GM23338 (cell line): ENCODE data around the gene MTARC2. TPM values are rescaled to one million over a fixed set of nuclear protein-coding genes. Genes with fewer than 3 reads are reported as not detected.

Experiments
- ATAC-seq: fragments of 200-7000 bp; cut with Tn5 transposase; 3 replicates; pipeline ENCODE4 v1.9.1; 2020
- DNase-seq: peaks from one replicate; pipeline ENCODE4 v3.0.0-alpha.2; 2015; ENCODE audit warnings: low spot score
- H2AFZ ChIP-seq: fragments of 200-600 bp; sonication (generic); 2 replicates; pipeline ENCODE4 v1.8.0; 2016; ENCODE audit warnings: antibody characterized with exemption, mild to moderate bottlenecking, moderate library complexity
- H3F3A ChIP-seq: fragments of 200-600 bp; sonication (generic); replicated peaks from 2 replicates; pipeline ENCODE4 v1.8.0; 2017; ENCODE audit warnings: antibody characterized with exemption, mixed run types, low read depth
- H3K27ac ChIP-seq: fragments of 200-600 bp; sonication (generic); 2 replicates; pipeline ENCODE4 v1.6.1; 2016; ENCODE audit warnings: low read depth
- H3K27me3 ChIP-seq: fragments of 200-600 bp; sonication (generic); 2 replicates; pipeline ENCODE4 v1.8.0; 2016; ENCODE audit warnings: mild to moderate bottlenecking, mixed run types, moderate library complexity; ENCODE audit not compliant: insufficient read depth
- H3K36me3 ChIP-seq: fragments of 200-600 bp; sonication (generic); 2 replicates; pipeline ENCODE4 v1.8.0; 2016; ENCODE audit warnings: mild to moderate bottlenecking; ENCODE audit not compliant: insufficient read depth
- H3K4me1 ChIP-seq: fragments of 200-600 bp; sonication (generic); 2 replicates; pipeline ENCODE4 v1.8.0; 2016; ENCODE audit warnings: mild to moderate bottlenecking, moderate library complexity; ENCODE audit not compliant: insufficient read depth
- H3K4me2 ChIP-seq: fragments of 200-600 bp; sonication (generic); 2 replicates; pipeline ENCODE4 v1.7.1; 2017; ENCODE audit warnings: mixed run types
- H3K4me3 ChIP-seq: fragments of 200-600 bp; sonication (generic); 2 replicates; pipeline ENCODE4 v1.6.1; 2016; ENCODE audit warnings: mixed run types
- H3K79me2 ChIP-seq: fragments of 200-600 bp; sonication (generic); replicated peaks from 2 replicates; pipeline ENCODE4 v1.8.0; 2017; ENCODE audit warnings: mild to moderate bottlenecking; ENCODE audit not compliant: insufficient read depth
- H3K9me2 ChIP-seq: fragments of 200-600 bp; sonication (generic); 2 replicates; pipeline ENCODE4 v1.8.0; 2017; ENCODE audit not compliant: insufficient read depth
- H4K20me1 ChIP-seq: fragments of 200-600 bp; sonication (generic); replicated peaks from 2 replicates; pipeline ENCODE4 v1.8.0; 2017; ENCODE audit warnings: mild to moderate bottlenecking; ENCODE audit not compliant: insufficient read depth
- H3K27ac Mint-ChIP-seq: 2 replicates; pipeline ENCODE4 v1.8.0; 2020; ENCODE audit warnings: inconsistent platforms, mild to moderate bottlenecking, moderate library complexity, mixed read lengths
- H3K27me3 Mint-ChIP-seq: 3 replicates; pipeline ENCODE4 v1.8.0; 2022; ENCODE audit warnings: low read depth, mild to moderate bottlenecking, moderate library complexity, mixed read lengths, inconsistent platforms; ENCODE audit not compliant: insufficient read depth, poor library complexity
- H3K36me3 Mint-ChIP-seq: 3 replicates; pipeline ENCODE4 v1.8.0; 2021; ENCODE audit warnings: low read depth, mild to moderate bottlenecking, inconsistent platforms, moderate library complexity, mixed read lengths
- H3K4me1 Mint-ChIP-seq: 3 replicates; pipeline ENCODE4 v1.8.0; 2020; ENCODE audit warnings: mild to moderate bottlenecking, inconsistent platforms, mixed read lengths
- H3K4me3 Mint-ChIP-seq: 3 replicates; pipeline ENCODE4 v1.8.0; 2021; ENCODE audit warnings: moderate library complexity, mild to moderate bottlenecking, inconsistent platforms, mixed read lengths
- H3K9me3 Mint-ChIP-seq: 3 replicates; pipeline ENCODE4 v1.8.0; 2020; ENCODE audit warnings: moderate library complexity, mild to moderate bottlenecking, inconsistent platforms, mixed read lengths
- EZH2 ChIP-seq: fragments of 200-600 bp; sonication (generic); IDR thresholded peaks from one replicate; pipeline ENCODE4 v1.8.0; 2017; ENCODE audit warnings: antibody characterized with exemption, mild to moderate bottlenecking, low read depth; ENCODE audit not compliant: unreplicated experiment
- EZH2phosphoT487 ChIP-seq: fragments of 200-600 bp; sonication (generic); IDR thresholded peaks from one replicate; pipeline ENCODE4 v1.8.1; 2018; ENCODE audit warnings: antibody characterized with exemption; ENCODE audit not compliant: unreplicated experiment
- STAT1 ChIP-seq: IDR thresholded peaks from one replicate; pipeline ENCODE4 v1.6.1; 2016; ENCODE audit warnings: antibody characterized with exemption; ENCODE audit not compliant: unreplicated experiment
- ZNF331 ChIP-seq: fragments of 250-450 bp; sonication (Bioruptor Pico); IDR thresholded peaks from 2 replicates; pipeline ENCODE4 v1.5.0; 2020; ENCODE audit warnings: low read depth, mild to moderate bottlenecking, moderate library complexity
- polyA plus RNA-seq: library from polyadenylated mRNA; unstranded; fragments of >200 nt; fragmentation: Nextera tagmentation; extraction: Ambion mirVana; gene quantifications from 2 replicates; pipeline ENCODE4 v1.2.1, GENCODE V29; 2016
- total RNA-seq: library from RNA; depleted of rRNA; stranded (reverse); fragments of >200 nt; shearing (Covaris generic); gene quantifications from 2 replicates; pipeline ENCODE4 v1.2.3, GENCODE V29; 2014
- TF ChIP-seq, protein P1 (sequence below): IDR thresholded peaks from 2 replicates; pipeline ENCODE4 v1.6.1; 2016; ENCODE audit warnings: antibody characterized with exemption
- TF ChIP-seq, protein P2 (sequence below): fragments of 250-450 bp; sonication (Bioruptor Pico); IDR thresholded peaks from 2 replicates; pipeline ENCODE4 v1.5.0; 2020; ENCODE audit warnings: mild to moderate bottlenecking, moderate library complexity

The MTARC2 gene
- total and polyA plus RNA-seq, 2 experiments from 2014 or later = 4.1 to 8.0 TPM

- TF ChIP-seq, protein P1, sequence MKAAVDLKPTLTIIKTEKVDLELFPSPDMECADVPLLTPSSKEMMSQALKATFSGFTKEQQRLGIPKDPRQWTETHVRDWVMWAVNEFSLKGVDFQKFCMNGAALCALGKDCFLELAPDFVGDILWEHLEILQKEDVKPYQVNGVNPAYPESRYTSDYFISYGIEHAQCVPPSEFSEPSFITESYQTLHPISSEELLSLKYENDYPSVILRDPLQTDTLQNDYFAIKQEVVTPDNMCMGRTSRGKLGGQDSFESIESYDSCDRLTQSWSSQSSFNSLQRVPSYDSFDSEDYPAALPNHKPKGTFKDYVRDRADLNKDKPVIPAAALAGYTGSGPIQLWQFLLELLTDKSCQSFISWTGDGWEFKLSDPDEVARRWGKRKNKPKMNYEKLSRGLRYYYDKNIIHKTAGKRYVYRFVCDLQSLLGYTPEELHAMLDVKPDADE = no peak
- no peak for TF ChIP-seq EZH2
- TF ChIP-seq EZH2phosphoT487 = no peak
- TF ChIP-seq, protein P2, sequence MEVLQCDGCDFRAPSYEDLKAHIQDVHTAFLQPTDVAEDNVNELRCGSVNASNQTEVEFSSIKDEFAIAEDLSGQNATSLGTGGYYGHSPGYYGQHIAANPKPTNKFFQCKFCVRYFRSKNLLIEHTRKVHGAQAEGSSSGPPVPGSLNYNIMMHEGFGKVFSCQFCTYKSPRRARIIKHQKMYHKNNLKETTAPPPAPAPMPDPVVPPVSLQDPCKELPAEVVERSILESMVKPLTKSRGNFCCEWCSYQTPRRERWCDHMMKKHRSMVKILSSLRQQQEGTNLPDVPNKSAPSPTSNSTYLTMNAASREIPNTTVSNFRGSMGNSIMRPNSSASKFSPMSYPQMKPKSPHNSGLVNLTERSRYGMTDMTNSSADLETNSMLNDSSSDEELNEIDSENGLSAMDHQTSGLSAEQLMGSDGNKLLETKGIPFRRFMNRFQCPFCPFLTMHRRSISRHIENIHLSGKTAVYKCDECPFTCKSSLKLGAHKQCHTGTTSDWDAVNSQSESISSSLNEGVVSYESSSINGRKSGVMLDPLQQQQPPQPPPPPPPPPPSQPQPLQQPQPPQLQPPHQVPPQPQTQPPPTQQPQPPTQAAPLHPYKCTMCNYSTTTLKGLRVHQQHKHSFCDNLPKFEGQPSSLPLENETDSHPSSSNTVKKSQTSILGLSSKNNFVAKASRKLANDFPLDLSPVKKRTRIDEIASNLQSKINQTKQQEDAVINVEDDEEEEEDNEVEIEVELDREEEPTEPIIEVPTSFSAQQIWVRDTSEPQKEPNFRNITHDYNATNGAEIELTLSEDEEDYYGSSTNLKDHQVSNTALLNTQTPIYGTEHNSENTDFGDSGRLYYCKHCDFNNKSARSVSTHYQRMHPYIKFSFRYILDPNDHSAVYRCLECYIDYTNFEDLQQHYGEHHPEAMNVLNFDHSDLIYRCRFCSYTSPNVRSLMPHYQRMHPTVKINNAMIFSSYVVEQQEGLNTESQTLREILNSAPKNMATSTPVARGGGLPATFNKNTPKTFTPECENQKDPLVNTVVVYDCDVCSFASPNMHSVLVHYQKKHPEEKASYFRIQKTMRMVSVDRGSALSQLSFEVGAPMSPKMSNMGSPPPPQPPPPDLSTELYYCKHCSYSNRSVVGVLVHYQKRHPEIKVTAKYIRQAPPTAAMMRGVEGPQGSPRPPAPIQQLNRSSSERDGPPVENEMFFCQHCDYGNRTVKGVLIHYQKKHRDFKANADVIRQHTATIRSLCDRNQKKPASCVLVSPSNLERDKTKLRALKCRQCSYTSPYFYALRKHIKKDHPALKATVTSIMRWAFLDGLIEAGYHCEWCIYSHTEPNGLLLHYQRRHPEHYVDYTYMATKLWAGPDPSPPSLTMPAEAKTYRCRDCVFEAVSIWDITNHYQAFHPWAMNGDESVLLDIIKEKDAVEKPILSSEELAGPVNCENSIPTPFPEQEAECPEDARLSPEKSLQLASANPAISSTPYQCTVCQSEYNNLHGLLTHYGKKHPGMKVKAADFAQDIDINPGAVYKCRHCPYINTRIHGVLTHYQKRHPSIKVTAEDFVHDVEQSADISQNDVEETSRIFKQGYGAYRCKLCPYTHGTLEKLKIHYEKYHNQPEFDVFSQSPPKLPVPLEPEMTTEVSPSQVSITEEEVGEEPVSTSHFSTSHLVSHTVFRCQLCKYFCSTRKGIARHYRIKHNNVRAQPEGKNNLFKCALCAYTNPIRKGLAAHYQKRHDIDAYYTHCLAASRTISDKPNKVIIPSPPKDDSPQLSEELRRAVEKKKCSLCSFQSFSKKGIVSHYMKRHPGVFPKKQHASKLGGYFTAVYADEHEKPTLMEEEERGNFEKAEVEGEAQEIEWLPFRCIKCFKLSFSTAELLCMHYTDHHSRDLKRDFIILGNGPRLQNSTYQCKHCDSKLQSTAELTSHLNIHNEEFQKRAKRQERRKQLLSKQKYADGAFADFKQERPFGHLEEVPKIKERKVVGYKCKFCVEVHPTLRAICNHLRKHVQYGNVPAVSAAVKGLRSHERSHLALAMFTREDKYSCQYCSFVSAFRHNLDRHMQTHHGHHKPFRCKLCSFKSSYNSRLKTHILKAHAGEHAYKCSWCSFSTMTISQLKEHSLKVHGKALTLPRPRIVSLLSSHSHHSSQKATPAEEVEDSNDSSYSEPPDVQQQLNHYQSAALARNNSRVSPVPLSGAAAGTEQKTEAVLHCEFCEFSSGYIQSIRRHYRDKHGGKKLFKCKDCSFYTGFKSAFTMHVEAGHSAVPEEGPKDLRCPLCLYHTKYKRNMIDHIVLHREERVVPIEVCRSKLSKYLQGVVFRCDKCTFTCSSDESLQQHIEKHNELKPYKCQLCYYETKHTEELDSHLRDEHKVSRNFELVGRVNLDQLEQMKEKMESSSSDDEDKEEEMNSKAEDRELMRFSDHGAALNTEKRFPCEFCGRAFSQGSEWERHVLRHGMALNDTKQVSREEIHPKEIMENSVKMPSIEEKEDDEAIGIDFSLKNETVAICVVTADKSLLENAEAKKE = no peak
- no peak for TF ChIP-seq ZNF331 (CRISPR knock-in tag)
Measured at GRCh38 chr1:220789532-220790147, 41.5 kb downstream of the MTARC2 start (continued).

- H3K36me3 ChIP-seq = 0 out of 2 replicates have a peak, but pooled peaks cover 6% of the 10 kb centered on the region
- Mint-ChIP-seq H3K4me1 (no peaks in the 10 kb centered on the region), H3K9me3 (no peaks in the 10 kb centered on the region), H3K27ac (no peak overlapping the region), H3K36me3 (peaks cover 17% of the 10 kb centered on the region), H3K27me3 (peaks cover 5% of the 10 kb centered on the region), H3K4me3 (no peak overlapping the region)
- no peak overlapping the region for H3K4me3 ChIP-seq
- H3K4me1 ChIP-seq = peaks cover 10% of the 10 kb centered on the region
- H3K9me2 ChIP-seq = no peaks in the 10 kb centered on the region
- H3F3A ChIP-seq = no peaks in the 10 kb centered on the region
- no peak overlapping the region for H2AFZ ChIP-seq
- H3K27ac ChIP-seq = no peak overlapping the region
- no peak for DNase-seq
- ATAC-seq = no peak
- peaks cover 20% of the 10 kb centered on the region for H4K20me1 ChIP-seq
- no peak overlapping the region for H3K4me2 ChIP-seq
- peaks cover 34% of the 10 kb centered on the region for H3K79me2 ChIP-seq
- no peaks in the 10 kb centered on the region for H3K27me3 ChIP-seq
- TF ChIP-seq EZH2 = no peak
- TF ChIP-seq, protein P2 = no peak
- TF ChIP-seq, protein P1 = no peak
- TF ChIP-seq STAT1 = no peak
Measured at GRCh38 chr1:220791285-220791684, 43.2 kb downstream of the MTARC2 start.
